D341Med (cell line): ENCODE data around the gene FRS2.
"Not testable (repeated sequence)": the region's sequence is repeated elsewhere in the genome, so short reads cannot be mapped to it uniquely, and the experiment has no call there.

Source experiments
- DNase-seq: peaks from one replicate; pipeline ENCODE4 v3.0.0; 2012; ENCODE audit warnings: low spot score

Gene FRS2

DNA sequence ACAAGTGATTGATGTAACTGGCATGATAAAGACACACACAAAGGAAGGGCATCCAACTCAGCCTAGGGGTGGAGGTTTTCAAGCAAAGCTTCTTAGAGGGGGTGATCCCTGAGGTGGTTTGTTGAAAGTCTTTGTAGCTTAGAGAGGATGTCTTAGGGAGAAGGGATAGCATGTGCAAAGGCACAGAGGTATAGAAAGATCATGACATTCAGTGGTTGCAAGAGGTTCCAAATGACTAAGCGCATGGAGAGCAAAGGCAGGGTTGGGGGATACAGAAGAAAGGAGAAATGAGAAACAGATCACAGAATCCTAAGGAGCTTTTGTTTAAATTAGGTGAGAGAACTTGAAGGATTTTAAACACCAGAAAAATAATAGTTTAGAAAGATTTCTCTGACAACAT is 109.9 kb downstream of the FRS2 start:
- no peak for DNase-seq

DNA sequence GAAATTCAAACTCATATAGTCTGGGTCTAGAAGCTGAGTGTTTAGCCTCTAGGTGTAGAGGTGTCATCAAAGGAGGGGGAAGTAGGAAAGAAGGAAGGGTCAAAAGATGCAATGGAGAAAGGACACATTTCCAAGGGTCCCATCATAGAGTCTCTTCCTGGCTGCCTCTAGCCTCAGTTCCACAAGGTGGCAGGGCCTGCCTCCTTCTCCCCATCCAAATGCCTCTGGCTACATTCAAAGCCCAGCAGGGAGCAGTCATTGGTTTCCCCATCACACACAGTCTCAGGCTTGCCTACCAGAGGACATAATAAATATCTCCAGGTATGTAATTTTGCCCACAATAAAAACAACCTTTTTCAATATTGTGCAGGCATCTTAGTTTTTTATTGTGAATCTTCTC is 113.0 kb downstream of the FRS2 start:
- DNase-seq, result peak; percentile 48

DNA sequence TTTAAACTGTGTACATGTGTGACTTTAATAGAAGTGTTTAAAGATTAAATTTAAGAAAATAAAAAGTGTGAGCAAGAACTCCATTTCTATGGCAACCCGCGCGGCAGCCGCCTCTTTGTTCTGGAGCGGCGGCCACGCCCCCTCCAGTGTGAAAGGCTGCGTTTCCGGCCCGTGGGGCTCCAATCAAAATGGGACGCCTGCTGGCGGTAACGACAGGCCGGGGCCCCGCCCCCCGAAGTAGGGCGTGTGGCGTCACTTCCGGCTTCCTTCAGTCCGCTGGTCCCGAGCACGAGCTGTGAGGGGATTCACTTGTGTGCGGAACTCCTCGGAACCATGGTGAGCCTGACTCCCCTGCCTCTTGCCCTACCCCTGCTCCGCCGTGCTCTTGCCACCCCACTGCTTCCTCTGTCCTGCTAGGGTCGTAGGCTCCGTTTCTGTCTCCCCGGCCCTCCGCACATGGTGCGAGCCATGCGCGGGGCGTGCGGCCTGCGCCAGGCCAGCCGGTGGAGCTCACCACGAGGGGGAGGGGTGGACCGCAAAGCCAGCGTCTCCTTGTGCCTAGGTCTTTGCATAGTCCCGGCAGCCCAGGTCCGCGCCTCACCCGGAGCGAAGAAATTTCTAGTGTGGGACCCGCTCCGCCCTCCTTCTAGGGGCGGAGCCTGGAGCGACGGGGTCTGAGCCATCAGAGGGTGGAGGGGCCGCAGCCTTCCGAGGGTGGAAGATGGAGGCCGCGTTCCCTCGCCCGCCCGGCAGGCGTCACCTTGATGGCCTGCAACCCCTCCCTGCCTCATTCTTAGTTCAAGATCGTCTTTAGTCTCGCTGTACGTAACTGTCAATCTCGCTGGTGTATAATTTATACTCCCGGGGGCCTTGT is 115.2 kb downstream of the FRS2 start, which contains the start of gene CCT2:
Gene CCT2 (plus strand): TSS at position 271 of the 874 bp plus-strand sequence. CDS start 63 bp downstream, at position 334.
- peak; percentile 98 for DNase-seq

DNA sequence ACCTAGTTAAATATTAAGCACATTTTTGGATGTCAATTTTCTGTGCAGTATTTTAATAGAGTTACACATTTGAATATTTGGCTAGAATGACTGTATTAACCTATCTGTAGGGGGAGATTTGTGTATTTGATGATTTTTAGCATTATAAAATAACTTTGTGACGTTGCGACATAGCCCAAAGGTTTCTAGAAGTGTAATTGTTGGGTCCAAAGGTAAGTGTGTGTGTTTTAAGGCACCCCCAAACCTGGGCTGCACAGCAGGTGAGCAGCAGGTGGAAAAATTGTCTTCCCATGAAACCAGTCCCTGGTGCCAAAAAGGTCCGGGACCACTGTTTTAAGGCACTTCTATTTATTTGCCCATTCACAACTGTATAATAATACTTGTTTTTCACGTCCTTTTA is 118.3 kb downstream of the FRS2 start:
- no peak for DNase-seq

DNA sequence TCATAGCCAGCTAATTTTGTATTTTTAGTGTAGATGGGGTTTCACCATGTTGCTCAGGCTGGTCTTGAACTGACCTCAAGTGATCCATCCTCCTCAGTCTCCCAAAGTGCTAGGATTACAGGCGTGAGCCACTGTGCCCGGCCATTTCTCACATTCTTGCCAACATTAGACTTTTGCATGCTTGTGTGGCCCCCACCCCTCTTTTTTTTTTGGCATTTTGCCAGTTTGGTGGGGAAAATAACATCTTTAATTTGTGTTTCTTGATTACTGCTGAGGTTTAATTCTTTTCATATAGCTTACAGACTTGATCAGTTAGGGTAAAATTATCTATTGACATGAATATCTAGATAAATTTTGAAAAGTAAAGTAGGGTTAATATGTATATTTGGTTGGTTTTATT is 118.9 kb downstream of the FRS2 start:
- DNase-seq, result no peak

DNA sequence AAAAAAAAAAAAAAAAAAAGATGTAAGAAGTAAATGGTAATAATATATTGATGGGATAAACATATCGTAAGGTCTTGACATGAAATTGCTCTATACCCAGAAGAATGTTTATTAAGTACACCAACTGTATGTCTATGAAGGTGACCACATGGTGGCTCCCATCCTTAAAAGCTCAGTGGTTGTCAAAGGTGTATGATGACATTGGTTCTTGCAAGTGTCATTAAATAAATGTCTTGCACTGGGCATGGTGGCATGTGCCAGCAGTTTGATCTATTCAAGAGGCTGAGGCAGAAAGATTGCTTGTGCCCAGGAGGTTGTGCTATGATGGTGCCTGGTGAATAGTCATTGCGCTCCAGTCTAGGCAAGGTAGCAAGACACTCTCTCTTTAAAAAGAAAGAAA is 125.5 kb downstream of the FRS2 start:
- DNase-seq, result no peak

DNA sequence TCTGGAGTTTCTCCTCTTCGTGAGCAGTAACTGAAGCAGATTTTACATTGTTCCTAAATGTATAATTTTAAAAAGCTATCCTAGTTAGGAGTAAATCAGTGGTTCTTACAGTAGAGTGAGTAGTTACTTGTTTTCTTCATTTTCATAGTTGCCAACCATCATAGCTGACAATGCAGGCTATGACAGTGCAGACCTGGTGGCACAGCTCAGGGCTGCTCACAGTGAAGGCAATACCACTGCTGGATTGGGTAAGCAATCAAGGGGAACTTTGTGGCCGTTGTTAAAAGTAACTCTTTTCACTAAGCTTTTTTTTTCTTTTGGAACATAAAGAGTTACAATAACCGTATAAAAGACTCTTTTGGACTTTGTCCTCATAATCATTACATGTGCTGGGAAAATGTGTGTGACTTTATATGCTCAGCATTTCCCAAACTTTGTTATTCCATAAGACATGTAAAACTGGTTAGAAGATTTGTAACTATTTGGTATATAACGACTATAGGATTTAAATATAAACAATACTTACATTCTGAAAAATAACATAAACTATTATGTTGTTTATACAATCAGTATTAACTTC is 128.1 kb downstream of the FRS2 start:
- no peak for DNase-seq

DNA sequence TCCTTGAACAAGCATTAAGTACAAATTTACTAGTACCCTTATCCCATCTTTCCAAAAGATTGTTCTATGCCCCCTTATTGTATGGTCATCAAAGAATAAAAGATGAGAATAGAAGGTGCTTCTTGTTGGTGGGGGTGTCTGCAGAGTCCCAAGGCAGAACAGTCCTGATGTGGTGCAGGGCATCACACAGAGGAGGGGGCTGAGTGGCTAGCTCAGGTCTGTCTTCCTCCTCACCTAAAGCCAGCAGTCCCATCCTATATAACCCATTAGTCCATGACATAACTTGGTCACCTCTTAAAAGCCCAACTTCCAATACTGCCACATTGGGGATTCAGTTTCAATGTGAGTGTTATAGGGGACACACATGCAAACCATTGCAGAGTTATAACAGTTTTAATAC is 130.6 kb downstream of the FRS2 start:
- DNase-seq, result no peak

DNA sequence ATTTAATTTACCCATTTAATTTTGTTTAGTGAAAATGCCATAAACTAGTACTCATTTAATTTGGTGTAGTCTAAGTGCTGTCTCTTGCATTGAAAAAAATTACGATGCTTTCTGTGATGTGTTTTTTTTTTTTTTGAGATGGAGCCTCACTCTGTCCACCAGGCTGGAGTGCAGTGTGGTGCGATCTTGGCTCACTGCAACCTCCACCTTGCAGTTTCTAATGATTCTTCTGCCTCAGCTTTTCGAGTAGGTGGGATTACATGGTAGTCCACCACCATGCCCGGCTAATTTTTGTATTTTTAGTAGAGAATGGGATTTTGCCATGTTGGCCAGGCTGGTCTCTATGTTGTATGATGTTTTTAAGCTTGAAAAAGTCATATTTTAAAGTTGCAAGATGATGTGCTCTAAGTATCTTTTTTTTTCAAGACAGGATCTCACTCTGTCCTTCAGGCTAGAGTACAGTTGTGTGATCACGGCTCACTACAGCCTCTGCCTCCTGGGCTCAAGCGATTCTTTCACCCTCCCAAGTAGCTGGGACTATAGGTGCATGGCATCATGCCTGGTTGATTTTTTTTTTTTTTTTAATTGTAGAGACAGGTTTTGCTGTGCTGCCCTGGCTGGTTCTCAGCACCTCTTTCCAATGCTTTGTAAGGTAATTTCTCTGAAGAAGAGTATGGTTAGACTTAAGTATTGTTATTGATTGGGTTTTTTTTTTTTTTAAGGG is 131.9 kb downstream of the FRS2 start:
- no peak for DNase-seq

DNA sequence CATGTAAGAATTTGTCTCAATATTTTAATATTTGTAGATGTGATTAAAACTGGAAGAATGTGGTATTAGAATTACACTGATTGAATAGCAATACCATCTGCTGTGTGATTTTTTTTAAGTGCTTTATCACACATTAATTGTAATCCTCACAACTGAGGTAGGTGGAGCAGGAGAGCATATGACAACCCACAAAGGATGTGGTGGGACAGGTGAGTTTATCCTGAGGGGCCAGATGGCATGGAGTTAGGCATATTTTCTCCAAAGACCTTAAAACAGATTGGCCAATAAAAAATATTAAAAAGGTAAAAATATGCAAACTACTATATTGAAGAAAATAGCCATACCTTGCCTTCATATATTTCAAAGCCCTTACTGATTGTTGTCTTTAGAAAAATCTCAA is 132.8 kb downstream of the FRS2 start:
- no peak for DNase-seq

DNA sequence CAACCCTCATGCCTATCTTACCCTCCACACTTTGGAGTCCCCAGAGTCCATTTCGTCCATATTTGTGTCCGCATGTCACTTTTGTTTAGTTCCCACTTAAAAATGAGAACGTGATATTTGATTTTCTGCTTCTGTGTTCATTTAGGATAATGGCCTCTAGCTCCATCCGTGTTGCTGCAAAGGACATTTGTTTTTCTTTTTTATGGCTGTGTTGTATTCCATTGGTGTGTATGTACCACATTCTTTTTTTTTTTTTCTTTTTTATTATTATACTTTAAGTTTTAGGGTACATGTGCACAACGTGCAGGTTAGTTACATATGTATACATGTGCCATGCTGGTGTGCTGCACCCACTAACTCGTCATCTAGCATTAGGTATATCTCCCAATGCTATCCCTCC is 133.4 kb downstream of the FRS2 start:
- DNase-seq, result not testable (repeated sequence)

DNA sequence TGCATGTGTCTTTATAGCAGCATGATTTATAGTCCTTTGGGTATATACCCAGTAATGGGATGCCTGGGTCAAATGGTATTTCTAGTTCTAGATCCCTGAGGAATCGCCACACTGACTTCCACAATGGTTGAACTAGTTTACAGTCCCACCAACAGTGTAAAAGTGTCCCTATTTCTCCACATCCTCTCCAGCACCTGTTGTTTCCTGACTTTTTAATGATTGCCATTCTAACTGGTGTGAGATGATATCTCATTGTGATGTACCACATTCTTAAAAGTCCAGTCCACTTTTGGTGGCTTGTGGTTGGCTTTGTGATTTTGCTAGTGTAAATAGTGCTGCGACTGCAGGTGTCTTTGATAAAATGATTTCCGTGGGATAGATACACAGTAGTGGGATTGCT is 134.1 kb downstream of the FRS2 start:
- DNase-seq, result not testable (repeated sequence)

DNA sequence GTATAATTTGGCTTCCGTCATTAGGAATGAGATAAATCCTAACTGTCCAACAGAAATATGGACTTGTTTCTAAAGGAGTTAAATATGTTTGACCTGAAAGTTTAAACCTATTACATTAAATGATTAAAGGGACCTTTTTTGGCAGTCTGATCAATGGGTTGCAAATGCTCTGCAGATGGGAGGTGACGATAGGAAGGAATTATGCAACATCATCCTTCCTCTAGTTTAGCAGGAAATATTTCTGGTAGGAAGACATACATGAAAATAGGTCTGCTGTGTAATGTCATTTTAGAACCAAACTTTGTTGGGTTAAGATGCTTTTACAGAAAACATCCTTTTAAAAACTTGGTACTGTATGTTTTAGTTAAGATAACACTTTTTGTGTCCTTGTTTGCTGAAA is 137.9 kb downstream of the FRS2 start:
- DNase-seq, result no peak

DNA sequence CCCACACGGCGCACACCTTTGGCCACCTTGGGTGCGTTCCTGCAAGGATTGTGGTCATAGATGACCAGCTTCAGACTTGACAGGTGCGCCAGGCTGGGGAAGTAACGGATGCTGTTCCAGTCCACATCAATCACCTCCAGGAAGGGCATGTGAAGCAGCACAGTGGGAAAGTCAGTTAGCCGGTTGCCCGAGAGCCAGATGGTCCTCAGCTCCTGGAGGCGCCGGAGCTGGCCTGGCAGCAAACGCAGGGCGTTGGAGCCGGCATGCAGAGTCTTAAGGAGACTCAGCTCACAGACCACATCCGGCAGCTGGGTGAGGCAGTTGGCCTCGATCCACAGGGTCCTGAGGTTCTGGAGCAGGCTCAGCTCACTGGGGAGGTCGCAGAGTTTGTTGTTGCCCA is 139.9 kb downstream of the FRS2 start:
- DNase-seq, result no peak

DNA sequence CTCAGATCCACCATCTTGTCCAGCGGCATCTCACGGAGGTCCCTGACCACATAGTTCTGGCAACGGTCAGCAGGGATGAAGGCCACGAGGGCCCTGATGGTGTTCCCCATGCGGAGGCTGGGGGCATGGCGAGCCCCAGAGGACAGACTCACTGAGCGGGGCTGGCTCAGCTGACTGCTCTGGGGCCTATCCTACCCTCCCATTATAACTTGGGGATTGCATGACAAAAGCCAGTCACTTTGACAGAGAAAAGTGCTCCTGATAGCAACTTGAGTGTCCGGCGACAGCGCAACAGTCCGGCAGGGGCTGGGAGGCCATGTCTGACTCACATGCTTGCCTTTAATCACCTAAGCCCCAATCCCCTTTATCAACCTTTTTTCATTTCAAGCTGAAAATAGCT is 140.5 kb downstream of the FRS2 start, which contains the start of gene LRRC10:
Gene LRRC10 (minus strand): TSS at position 179 of the 400 bp plus-strand sequence. CDS start 69 bp downstream, at position 110.
- DNase-seq, result no peak

DNA sequence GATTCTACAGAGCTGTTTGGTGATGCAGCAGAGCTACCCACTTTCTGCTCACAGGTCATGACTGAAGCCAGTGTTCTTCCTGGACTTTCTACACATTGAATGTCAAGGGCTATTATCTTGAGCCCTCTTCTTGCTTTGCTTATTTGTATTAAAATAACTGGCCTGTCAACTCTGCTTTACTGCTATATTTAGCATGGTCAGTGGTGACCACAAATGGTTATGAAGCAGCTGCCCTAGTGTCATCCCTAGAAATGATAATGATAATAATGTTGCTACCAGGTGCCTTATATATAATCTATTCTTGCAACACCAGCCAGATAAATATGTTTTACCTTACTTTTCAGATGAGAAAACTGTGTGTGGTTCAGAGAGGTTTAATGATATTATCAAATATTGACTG is 143.2 kb downstream of the FRS2 start:
- no peak for DNase-seq

DNA sequence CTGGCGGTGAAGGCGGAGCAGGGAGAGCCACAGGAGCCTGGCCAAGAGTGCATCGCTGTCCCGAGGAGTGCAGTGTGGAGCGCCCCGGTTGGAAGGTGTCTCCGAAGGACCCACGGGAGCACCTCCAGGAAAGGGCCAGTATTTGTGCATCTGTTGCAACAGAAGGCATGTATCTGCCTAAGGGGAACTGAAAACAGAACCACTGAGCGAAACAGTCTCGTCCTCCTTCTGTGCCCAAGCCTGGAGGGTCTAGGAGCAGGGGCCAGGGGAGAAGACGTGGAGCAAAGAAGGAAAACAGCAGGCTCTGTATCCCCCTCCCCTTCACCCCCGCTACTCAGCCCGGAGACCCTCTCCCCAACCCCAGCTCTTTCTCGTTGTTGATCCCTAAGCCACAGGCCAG is 145.8 kb downstream of the FRS2 start:
- no peak for DNase-seq

DNA sequence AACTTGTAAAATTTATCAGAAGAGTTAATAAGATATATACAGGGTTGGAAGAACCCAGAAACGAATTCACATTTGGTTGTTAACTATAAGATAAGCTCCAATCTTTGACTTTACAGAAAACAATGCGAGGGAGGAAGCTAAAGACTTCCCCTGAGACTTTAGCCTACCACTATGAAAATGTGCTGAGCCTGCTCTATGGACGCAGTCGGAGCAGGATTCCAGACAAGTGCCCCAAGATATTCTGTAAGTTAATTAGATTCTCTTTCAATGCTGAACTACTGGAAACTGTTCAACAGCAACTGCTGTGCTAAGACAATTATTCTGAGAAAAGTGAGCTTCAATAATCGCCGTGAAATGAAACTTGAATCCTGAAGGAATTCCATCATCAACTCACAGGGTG is 148.9 kb downstream of the FRS2 start:
- DNase-seq, result no peak

DNA sequence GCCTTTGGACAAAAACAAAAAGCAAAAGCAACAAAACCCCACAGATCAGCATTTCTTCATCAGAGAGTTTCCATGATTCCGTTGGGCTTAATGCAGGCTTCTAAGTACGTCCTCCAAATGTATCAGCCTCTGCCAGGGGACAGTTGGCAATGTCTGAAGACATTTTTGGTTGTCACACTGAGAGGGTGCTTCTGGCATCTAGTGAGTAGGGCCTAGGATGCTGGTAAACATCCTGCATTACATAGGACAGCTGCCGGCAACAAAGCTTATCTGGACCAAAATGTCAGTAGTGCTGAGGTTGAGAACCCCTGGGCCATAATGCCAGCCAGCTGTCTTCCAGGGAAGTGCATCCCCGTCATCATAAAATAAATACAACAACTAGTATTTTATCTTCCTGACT is 149.9 kb downstream of the FRS2 start:
- DNase-seq, result no peak

DNA sequence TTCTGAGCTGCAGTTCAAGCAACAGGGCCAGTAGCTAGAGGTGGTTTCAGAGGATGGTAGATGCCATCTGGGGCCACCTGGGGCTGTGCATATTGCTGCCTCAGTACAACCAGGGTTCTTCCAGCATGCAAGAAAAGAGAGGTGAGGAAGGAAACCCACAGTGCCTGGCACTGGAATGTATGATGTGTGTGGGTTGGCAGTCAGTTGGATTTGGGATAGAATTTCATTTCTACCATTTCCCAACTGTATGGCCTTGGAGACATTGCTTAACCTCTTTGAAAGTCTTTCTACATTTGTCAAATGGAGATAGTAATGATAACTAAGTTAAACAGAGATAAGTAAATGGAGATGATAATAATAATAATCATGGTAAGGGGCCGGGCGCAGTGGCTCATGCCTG is 150.7 kb downstream of the FRS2 start:
- DNase-seq, result no peak

DNA sequence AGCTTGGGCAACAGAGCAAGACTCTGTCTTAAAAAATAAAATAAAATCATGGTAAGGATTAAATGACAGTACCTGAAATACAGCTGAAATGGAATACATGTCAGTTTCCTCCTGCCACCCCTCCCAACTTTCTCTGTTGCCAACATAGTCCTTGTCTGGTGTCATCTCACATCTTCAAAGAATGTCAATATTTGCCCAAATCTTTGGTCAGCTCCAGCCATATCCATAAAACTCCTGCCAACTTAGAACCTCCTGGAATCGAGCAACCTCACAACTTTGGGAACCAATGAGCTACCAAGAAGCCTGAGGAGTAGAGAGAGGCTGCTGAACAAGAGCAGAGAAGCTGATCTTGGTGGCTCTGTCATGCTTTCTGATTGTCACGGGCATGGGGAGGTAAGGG is 151.4 kb downstream of the FRS2 start:
- no peak for DNase-seq

DNA sequence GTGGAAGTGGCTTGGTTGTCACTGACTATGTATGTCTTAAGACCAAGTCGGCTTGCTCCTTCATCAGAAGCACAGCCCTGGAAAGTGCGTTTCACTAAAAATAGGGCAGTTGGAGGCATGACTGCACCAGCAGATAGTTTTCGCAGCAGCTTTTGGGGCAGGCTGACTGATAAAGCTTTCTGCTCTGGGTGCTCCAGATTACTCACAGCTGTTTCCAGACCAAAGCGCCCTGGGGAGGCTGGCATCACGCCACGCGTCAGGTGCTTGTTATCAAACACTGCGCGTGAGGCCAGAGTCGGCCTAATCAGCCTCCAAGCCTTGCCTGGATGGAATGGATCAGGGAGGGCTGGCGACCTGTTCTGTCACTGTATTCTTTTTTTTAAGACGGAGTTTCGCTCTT is 153.8 kb downstream of the FRS2 start:
- no peak for DNase-seq

DNA sequence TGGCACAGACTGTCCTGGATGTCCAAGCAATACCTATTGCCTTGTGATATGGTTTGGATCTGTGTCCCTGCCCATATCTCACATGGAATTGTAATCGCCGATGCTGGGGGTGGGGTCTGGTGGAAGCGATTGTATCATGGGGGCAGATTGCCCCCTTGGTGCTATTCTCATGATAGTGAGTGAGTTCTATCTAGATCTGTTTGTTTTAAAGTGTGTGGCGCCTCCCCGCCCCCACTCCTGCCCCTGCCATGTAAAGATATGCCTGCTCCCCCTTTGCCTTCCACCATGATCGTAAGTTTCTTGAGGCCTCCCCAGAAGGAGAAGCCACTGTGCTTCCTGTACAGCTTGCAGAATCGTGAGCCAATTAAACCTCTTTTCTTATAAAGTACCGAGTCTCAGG is 157.3 kb downstream of the FRS2 start:
- no peak for DNase-seq
